K562 (cell line): ENCODE measurements around the gene PAIP1. TPM values are rescaled to one million over a fixed set of nuclear protein-coding genes. Genes with fewer than 3 reads are reported as not detected.

Source experiments
- ETV1 ChIP-seq: fragments of 450-650 bp; conservative IDR thresholded peaks from 2 replicates; pipeline ENCODE4 v1.6.1; 2016; ENCODE audit warnings: missing genetic modification characterization, control low read depth, low read depth, missing compliant biosample characterization
- GATA2 ChIP-seq: sonication (generic); formaldehyde crosslinking; IDR thresholded peaks from 2 replicates; pipeline ENCODE4 v1.4.0; 2020; ENCODE audit warnings: mild to moderate bottlenecking, missing genetic modification reagents
- IFI16 ChIP-seq: fragments of 250-450 bp; sonication (Bioruptor Pico); IDR thresholded peaks from 2 replicates; pipeline ENCODE4 v2.1.2; 2022; ENCODE audit warnings: mild to moderate bottlenecking, inconsistent platforms
- JUNB ChIP-seq: fragments of 450-650 bp; formaldehyde crosslinking; conservative IDR thresholded peaks from 2 replicates; pipeline ENCODE4 v1.4.0; 2020; ENCODE audit warnings: mild to moderate bottlenecking
- MEIS2 ChIP-seq: fragments of 450-650 bp; IDR thresholded peaks from 2 replicates; pipeline ENCODE4 v1.6.1; 2014; ENCODE audit warnings: mild to moderate bottlenecking; ENCODE audit not compliant: partially characterized antibody
- RBBP5 ChIP-seq: fragments of 200-600 bp; sonication (generic); IDR thresholded peaks from 2 replicates; pipeline ENCODE4 v1.6.1; 2012; ENCODE audit warnings: borderline replicate concordance, mild to moderate bottlenecking, low read length, control low read depth, inconsistent platforms; ENCODE audit not compliant: insufficient read depth, poor library complexity, severe bottlenecking
- SMC3 ChIP-seq: conservative IDR thresholded peaks from 2 replicates; pipeline ENCODE4 v1.6.1; 2011; ENCODE audit warnings: low read depth, low read length, improper control_type of control experiment; ENCODE audit not compliant: insufficient read depth
- SRSF1 ChIP-seq: fragments of 200-400 bp; formaldehyde crosslinking; IDR thresholded peaks from 2 replicates; pipeline ENCODE4 v1.6.1; 2017; ENCODE audit warnings: mild to moderate bottlenecking, low read depth, low read length, moderate library complexity
- TRIM24 ChIP-seq, 2 experiments: fragments of 450-650 bp; IDR thresholded peaks; 2 replicates each; pipeline ENCODE4 v1.6.1; 2016
- ZC3H8 ChIP-seq: fragments of 450-650 bp; IDR thresholded peaks from 2 replicates; pipeline ENCODE4 v1.6.1; 2017
- ZFP30 ChIP-seq: fragments of 250-450 bp; sonication (Bioruptor Pico); IDR thresholded peaks from 2 replicates; pipeline ENCODE4 v1.8.0; 2022; ENCODE audit warnings: moderate library complexity, mild to moderate bottlenecking, inconsistent platforms, borderline replicate concordance
- ZNF699 ChIP-seq: fragments of 250-450 bp; sonication (Bioruptor Pico); IDR thresholded peaks from 2 replicates; pipeline ENCODE4 v1.8.0; 2021; ENCODE audit warnings: mild to moderate bottlenecking, moderate library complexity; ENCODE audit not compliant: insufficient replicate concordance
- ZNF79 ChIP-seq: fragments of 250-450 bp; sonication (Bioruptor Pico); IDR thresholded peaks from 2 replicates; pipeline ENCODE4 v1.4.0; 2020; ENCODE audit warnings: low read depth, mild to moderate bottlenecking, moderate library complexity
- polyA plus RNA-seq, 8 experiments: library from polyadenylated mRNA; depleted of rRNA in 4 of 8; stranded (reverse) in 5 of 8; unstranded in 3 of 8; fragments of >200 nt; fragmentation: Nextera tagmentation in 2 of 8; fragmentation: Illumina TruSeq in 1 of 8; extraction: Ambion mirVana in 2 of 8; extraction: Trizol in 1 of 8; gene quantifications; 2 replicates each; pipeline versions ENCODE4 v1.2.1 to v1.2.3, GENCODE V29; 2011 to 2014; ENCODE audit warnings: inconsistent platforms in 1 of 8, missing spikeins in 1 of 8
- total RNA-seq, 7 experiments: library from RNA; depleted of rRNA in 6 of 7; stranded (reverse); fragments of >200 nt in 6 of 7; fragmentation: Illumina TruSeq in 2 of 7; extraction: Trizol in 2 of 7; gene quantifications; 2 replicates each; pipeline versions ENCODE4 v1.2.1 to v1.2.3, GENCODE V29; 2011 to 2021; ENCODE audit warnings: low replicate concordance in 1 of 7
- TF ChIP-seq, protein P1 (sequence below): sonication (generic); formaldehyde crosslinking; IDR thresholded peaks from 2 replicates; pipeline ENCODE4 v1.8.0; 2022; ENCODE audit warnings: mild to moderate bottlenecking, missing genetic modification reagents
- TF ChIP-seq, protein P2 (sequence below): fragments of 250-450 bp; sonication (Bioruptor Pico); IDR thresholded peaks from 2 replicates; pipeline ENCODE4 v1.8.0; 2021; ENCODE audit warnings: borderline replicate concordance, mild to moderate bottlenecking, moderate library complexity; ENCODE audit not compliant: poor library complexity, severe bottlenecking
- TF ChIP-seq, protein P3 (sequence below): sonication (generic); formaldehyde crosslinking; IDR thresholded peaks from 2 replicates; pipeline ENCODE4 v1.8.0; 2022; ENCODE audit warnings: mild to moderate bottlenecking, missing genetic modification reagents

The PAIP1 gene
- total and polyA plus RNA-seq, 9 of the 15 experiments (the other 6 are each of a cell fraction or from before 2014, with no cell fraction given), result 51.7 to 181 (median 102) TPM

DNA sequence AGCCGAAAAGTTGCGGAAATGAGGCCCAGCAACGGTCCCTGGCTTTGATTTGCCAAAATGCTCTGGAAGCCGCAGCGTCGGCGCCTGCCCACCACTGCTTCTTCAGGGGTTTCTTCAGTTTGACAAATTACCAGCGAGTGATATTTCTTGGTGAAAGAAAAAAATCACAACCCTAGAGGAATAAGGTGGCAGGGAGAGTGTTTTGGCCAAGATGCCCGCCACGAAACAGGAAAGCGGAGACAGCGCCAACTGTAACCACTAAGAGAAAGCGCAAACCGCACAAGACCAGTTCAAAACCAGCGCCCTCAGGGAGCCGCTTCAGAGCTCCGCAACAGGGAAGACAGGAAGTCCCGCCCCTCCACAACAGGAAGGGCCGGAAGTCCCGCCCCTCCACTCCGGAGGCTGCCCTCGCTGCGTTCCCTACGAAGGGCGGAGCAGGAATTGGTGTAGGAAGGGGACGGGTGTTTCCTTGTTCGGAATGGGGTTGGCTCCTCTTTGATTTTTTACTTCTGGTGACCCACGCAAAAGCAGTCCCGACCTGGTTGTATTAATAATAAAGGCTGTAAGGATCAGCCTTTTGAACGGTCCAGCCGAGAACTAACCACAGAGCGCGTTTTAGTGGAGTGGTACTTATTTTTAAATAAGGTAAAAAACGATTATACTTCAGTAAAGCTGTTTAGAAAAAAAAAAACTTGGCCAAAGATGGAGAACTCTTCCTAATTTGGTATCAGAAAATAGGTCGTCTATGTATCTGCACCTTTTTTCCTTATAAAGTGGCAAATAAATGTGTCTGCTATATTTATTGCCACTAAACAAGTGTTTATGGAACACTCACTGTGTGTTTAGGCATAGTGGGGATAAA, 41.8 kb downstream of the PAIP1 start, which contains the start of gene C5orf34 (continued):
- TF ChIP-seq, protein P1, sequence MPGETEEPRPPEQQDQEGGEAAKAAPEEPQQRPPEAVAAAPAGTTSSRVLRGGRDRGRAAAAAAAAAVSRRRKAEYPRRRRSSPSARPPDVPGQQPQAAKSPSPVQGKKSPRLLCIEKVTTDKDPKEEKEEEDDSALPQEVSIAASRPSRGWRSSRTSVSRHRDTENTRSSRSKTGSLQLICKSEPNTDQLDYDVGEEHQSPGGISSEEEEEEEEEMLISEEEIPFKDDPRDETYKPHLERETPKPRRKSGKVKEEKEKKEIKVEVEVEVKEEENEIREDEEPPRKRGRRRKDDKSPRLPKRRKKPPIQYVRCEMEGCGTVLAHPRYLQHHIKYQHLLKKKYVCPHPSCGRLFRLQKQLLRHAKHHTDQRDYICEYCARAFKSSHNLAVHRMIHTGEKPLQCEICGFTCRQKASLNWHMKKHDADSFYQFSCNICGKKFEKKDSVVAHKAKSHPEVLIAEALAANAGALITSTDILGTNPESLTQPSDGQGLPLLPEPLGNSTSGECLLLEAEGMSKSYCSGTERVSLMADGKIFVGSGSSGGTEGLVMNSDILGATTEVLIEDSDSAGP, result no peak
- TF ChIP-seq RBBP5 (peak; percentile 86), TRIM24 (IDR thresholded peaks at IDR 0.05) (peak in 1 of 2 experiments; percentile 62; a peak in 2 of 4 replicates), ZC3H8 (no peak), GATA2 (CRISPR knock-in tag) (no peak), JUNB (CRISPR knock-in tag) (no peak), ETV1 (peak; percentile 61), ZFP30 (no peak), ZNF699 (no peak), ZNF79 (CRISPR knock-in tag) (no peak), SMC3 (no peak), IFI16 (no peak), MEIS2 (no peak), SRSF1 (no peak)
- TF ChIP-seq, protein P2, sequence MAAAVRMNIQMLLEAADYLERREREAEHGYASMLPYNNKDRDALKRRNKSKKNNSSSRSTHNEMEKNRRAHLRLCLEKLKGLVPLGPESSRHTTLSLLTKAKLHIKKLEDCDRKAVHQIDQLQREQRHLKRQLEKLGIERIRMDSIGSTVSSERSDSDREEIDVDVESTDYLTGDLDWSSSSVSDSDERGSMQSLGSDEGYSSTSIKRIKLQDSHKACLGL (CRISPR knock-in tag), result no peak
- TF ChIP-seq, protein P3, sequence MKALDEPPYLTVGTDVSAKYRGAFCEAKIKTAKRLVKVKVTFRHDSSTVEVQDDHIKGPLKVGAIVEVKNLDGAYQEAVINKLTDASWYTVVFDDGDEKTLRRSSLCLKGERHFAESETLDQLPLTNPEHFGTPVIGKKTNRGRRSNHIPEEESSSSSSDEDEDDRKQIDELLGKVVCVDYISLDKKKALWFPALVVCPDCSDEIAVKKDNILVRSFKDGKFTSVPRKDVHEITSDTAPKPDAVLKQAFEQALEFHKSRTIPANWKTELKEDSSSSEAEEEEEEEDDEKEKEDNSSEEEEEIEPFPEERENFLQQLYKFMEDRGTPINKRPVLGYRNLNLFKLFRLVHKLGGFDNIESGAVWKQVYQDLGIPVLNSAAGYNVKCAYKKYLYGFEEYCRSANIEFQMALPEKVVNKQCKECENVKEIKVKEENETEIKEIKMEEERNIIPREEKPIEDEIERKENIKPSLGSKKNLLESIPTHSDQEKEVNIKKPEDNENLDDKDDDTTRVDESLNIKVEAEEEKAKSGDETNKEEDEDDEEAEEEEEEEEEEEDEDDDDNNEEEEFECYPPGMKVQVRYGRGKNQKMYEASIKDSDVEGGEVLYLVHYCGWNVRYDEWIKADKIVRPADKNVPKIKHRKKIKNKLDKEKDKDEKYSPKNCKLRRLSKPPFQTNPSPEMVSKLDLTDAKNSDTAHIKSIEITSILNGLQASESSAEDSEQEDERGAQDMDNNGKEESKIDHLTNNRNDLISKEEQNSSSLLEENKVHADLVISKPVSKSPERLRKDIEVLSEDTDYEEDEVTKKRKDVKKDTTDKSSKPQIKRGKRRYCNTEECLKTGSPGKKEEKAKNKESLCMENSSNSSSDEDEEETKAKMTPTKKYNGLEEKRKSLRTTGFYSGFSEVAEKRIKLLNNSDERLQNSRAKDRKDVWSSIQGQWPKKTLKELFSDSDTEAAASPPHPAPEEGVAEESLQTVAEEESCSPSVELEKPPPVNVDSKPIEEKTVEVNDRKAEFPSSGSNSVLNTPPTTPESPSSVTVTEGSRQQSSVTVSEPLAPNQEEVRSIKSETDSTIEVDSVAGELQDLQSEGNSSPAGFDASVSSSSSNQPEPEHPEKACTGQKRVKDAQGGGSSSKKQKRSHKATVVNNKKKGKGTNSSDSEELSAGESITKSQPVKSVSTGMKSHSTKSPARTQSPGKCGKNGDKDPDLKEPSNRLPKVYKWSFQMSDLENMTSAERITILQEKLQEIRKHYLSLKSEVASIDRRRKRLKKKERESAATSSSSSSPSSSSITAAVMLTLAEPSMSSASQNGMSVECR (CRISPR knock-in tag), result no peak
